ENCODE data around the gene TENT5A.

The TENT5A gene

GRCh38 chr6:81714684-81715083 lies 37.8 kb downstream of the TENT5A start:
- Histone ChIP-seq H3K4me1 (ENCODE audit: control insufficient read depth in 1 of 2, insufficient read depth in 1 of 2, low read depth in 1 of 2, low read length in 1 of 2) (peaks cover 0 to 4% of the 10 kb centered on the region in 2 experiments), H3K4me3 (ENCODE audit: low read depth in 1 of 2, low read length in 1 of 2) (no peak overlapping the region), H3K36me3 (no peaks in the 10 kb centered on the region), H3K9me3 (no peaks in the 10 kb centered on the region), H3K27me3 (no peaks in the 10 kb centered on the region), H3K27ac (no peak overlapping the region)
- TF ChIP-seq CTCF (IDR thresholded peaks at IDR 0.05) = no peak

GRCh38 chr6:81713205-81713604 lies 39.3 kb downstream of the TENT5A start:
- Histone ChIP-seq H3K4me1 (ENCODE audit: control insufficient read depth in 1 of 2, insufficient read depth in 1 of 2, low read depth in 1 of 2, low read length in 1 of 2) (peaks cover 0 to 4% of the 10 kb centered on the region in 2 experiments), H3K4me3 (ENCODE audit: low read depth in 1 of 2, low read length in 1 of 2) (no peak overlapping the region), H3K9me3 (no peaks in the 10 kb centered on the region), H3K27me3 (no peaks in the 10 kb centered on the region), H3K36me3 (no peaks in the 10 kb centered on the region), H3K27ac (no peak overlapping the region)
- no peak for TF ChIP-seq CTCF (IDR thresholded peaks at IDR 0.05)

GRCh38 chr6:81708113-81708699 lies 44.3 kb downstream of the TENT5A start:
- H3K36me3 ChIP-seq = no peaks in the 10 kb centered on the region
- TF ChIP-seq CTCF (IDR thresholded peaks at IDR 0.05) = no peak
- H3K27ac ChIP-seq = no peak overlapping the region
- no peaks in the 10 kb centered on the region for H3K27me3 ChIP-seq
- no peaks in the 10 kb centered on the region for H3K9me3 ChIP-seq
- H3K4me1 ChIP-seq (ENCODE audit: control insufficient read depth in 1 of 2, insufficient read depth in 1 of 2, low read depth in 1 of 2, low read length in 1 of 2) = no peaks in the 10 kb centered on the region
- no peak overlapping the region for H3K4me3 ChIP-seq (ENCODE audit: low read depth in 1 of 2, low read length in 1 of 2)

GRCh38 chr6:81704700-81705099 lies 47.8 kb downstream of the TENT5A start:
- H3K9me3 ChIP-seq = no peaks in the 10 kb centered on the region
- H3K4me3 ChIP-seq (ENCODE audit: low read depth in 1 of 2, low read length in 1 of 2) = no peak overlapping the region
- no peak for TF ChIP-seq CTCF (IDR thresholded peaks at IDR 0.05)
- H3K4me1 ChIP-seq (ENCODE audit: control insufficient read depth in 1 of 2, insufficient read depth in 1 of 2, low read depth in 1 of 2, low read length in 1 of 2) = no peaks in the 10 kb centered on the region
- H3K27ac ChIP-seq = no peak overlapping the region
- no peaks in the 10 kb centered on the region for H3K36me3 ChIP-seq
- H3K27me3 ChIP-seq = no peaks in the 10 kb centered on the region

GRCh38 chr6:81700414-81700813 lies 52.1 kb downstream of the TENT5A start:
- H3K9me3 ChIP-seq = no peaks in the 10 kb centered on the region
- no peak overlapping the region for H3K4me3 ChIP-seq (ENCODE audit: low read depth in 1 of 2, low read length in 1 of 2)
- no peak overlapping the region for H3K27ac ChIP-seq
- TF ChIP-seq CTCF (IDR thresholded peaks at IDR 0.05) = no peak
- H3K36me3 ChIP-seq = no peaks in the 10 kb centered on the region
- no peaks in the 10 kb centered on the region for H3K27me3 ChIP-seq
- H3K4me1 ChIP-seq (ENCODE audit: control insufficient read depth in 1 of 2, insufficient read depth in 1 of 2, low read depth in 1 of 2, low read length in 1 of 2) = no peaks in the 10 kb centered on the region

GRCh38 chr6:81697559-81697958 lies 54.9 kb downstream of the TENT5A start:
- Histone ChIP-seq H3K9me3 (no peaks in the 10 kb centered on the region), H3K4me1 (ENCODE audit: control insufficient read depth in 1 of 2, insufficient read depth in 1 of 2, low read depth in 1 of 2, low read length in 1 of 2) (no peaks in the 10 kb centered on the region), H3K27ac (no peak overlapping the region), H3K27me3 (no peaks in the 10 kb centered on the region), H3K4me3 (ENCODE audit: low read depth in 1 of 2, low read length in 1 of 2) (no peak overlapping the region), H3K36me3 (no peaks in the 10 kb centered on the region)
- TF ChIP-seq CTCF (IDR thresholded peaks at IDR 0.05) = no peak
